HepG2 (cell line): Measurements from ENCODE around the gene LSM14B. TPM values are rescaled to one million over a fixed set of nuclear protein-coding genes. Genes with fewer than 3 reads are reported as not detected.

Source experiments
- CAMTA2 ChIP-seq: sonication (generic); formaldehyde crosslinking; IDR thresholded peaks from 2 replicates; pipeline ENCODE4 v1.4.0; 2020; ENCODE audit warnings: mild to moderate bottlenecking, missing genetic modification reagents, borderline replicate concordance
- ETS1 ChIP-seq: sonication (generic); formaldehyde crosslinking; IDR thresholded peaks from 2 replicates; pipeline ENCODE4 v1.4.0; 2020; ENCODE audit warnings: missing genetic modification reagents
- IRF2 ChIP-seq: IDR thresholded peaks from 2 replicates; pipeline ENCODE4 v1.6.1; 2018; ENCODE audit warnings: missing genetic modification reagents, missing compliant biosample characterization
- KDM5B ChIP-seq: sonication (generic); formaldehyde crosslinking; IDR thresholded peaks from 2 replicates; pipeline ENCODE4 v1.4.0; 2020; ENCODE audit warnings: missing genetic modification reagents, mild to moderate bottlenecking, borderline replicate concordance
- MYC ChIP-seq: sonication (generic); formaldehyde crosslinking; IDR thresholded peaks from 2 replicates; pipeline ENCODE4 v1.9.0; 2021; ENCODE audit warnings: missing genetic modification reagents, borderline replicate concordance
- PBX3 ChIP-seq: sonication (generic); formaldehyde crosslinking; IDR thresholded peaks from 2 replicates; pipeline ENCODE4 v1.8.1; 2023; ENCODE audit warnings: missing genetic modification reagents, inconsistent platforms, borderline replicate concordance
- PHF8 ChIP-seq: sonication (generic); formaldehyde crosslinking; IDR thresholded peaks from 2 replicates; pipeline ENCODE4 v1.5.0; 2020; ENCODE audit warnings: missing genetic modification reagents
- PRDM10 ChIP-seq: sonication (generic); formaldehyde crosslinking; IDR thresholded peaks from 2 replicates; pipeline ENCODE4 v1.4.0; 2020; ENCODE audit warnings: low read depth, missing genetic modification reagents
- ZFAT ChIP-seq: sonication (generic); formaldehyde crosslinking; conservative IDR thresholded peaks from 2 replicates; pipeline ENCODE4 v1.8.1; 2023; ENCODE audit warnings: missing genetic modification reagents, inconsistent platforms
- ZNF225 ChIP-seq: sonication (generic); formaldehyde crosslinking; IDR thresholded peaks from 2 replicates; pipeline ENCODE4 v1.4.0; 2020; ENCODE audit warnings: mild to moderate bottlenecking, missing genetic modification reagents
- ZNF230 ChIP-seq: sonication (generic); formaldehyde crosslinking; IDR thresholded peaks from 2 replicates; pipeline ENCODE4 v1.4.0; 2020; ENCODE audit warnings: mild to moderate bottlenecking, missing genetic modification reagents
- ZNF263 ChIP-seq: sonication (generic); formaldehyde crosslinking; IDR thresholded peaks from 2 replicates; pipeline ENCODE4 v1.4.0; 2020; ENCODE audit warnings: missing genetic modification reagents
- ZNF264 ChIP-seq: sonication (generic); formaldehyde crosslinking; IDR thresholded peaks from 2 replicates; pipeline ENCODE4 v1.4.0; 2020; ENCODE audit warnings: missing genetic modification reagents
- ZNF280B ChIP-seq: sonication (generic); formaldehyde crosslinking; IDR thresholded peaks from 2 replicates; pipeline ENCODE4 v1.5.0; 2020; ENCODE audit warnings: missing genetic modification reagents, mild to moderate bottlenecking, borderline replicate concordance
- ZNF468 ChIP-seq: sonication (generic); formaldehyde crosslinking; IDR thresholded peaks from 2 replicates; pipeline ENCODE4 v1.8.0; 2022; ENCODE audit warnings: mild to moderate bottlenecking, moderate library complexity, missing genetic modification reagents
- ZNF576 ChIP-seq: sonication (generic); formaldehyde crosslinking; IDR thresholded peaks from 2 replicates; pipeline ENCODE4 v1.4.0; 2020; ENCODE audit warnings: mild to moderate bottlenecking, missing genetic modification reagents
- ZNF687 ChIP-seq: sonication (generic); formaldehyde crosslinking; IDR thresholded peaks from 2 replicates; pipeline ENCODE4 v1.5.1; 2020; ENCODE audit warnings: mild to moderate bottlenecking, missing genetic modification reagents, moderate library complexity
- ZNF776 ChIP-seq: sonication (generic); formaldehyde crosslinking; IDR thresholded peaks from 2 replicates; pipeline ENCODE4 v1.4.0; 2020; ENCODE audit warnings: mild to moderate bottlenecking, missing genetic modification reagents
- polyA plus RNA-seq, 8 experiments: library from polyadenylated mRNA; depleted of rRNA in 3 of 8; stranded (reverse) in 7 of 8; unstranded in 1 of 8; fragments of >200 nt; fragmentation: Illumina TruSeq in 4 of 8; extraction: Trizol in 4 of 8; gene quantifications; 2 replicates each; pipeline versions ENCODE4 v1.2.1 to v1.2.3, GENCODE V29; 2011 to 2016; ENCODE audit warnings: low read depth in 4 of 8, missing spikeins in 1 of 8, mixed read lengths in 1 of 8; ENCODE audit not compliant: insufficient read depth in 1 of 8
- total RNA-seq, 5 experiments: library from RNA; depleted of rRNA; stranded (reverse); fragments of >200 nt; fragmentation: Illumina TruSeq; extraction: Trizol; gene quantifications; 2 replicates each; pipeline ENCODE4 v1.2.3, GENCODE V29; 2016; ENCODE audit warnings: low read depth in 1 of 5

The LSM14B gene
- total and polyA plus RNA-seq, 2 of the 13 experiments (the other 11 are each of a cell fraction or from before 2014, with no cell fraction given): 43.3 to 79.2 TPM

- TF ChIP-seq ZNF280B (CRISPR knock-in tag) (peak; percentile 65; the same call in 1 of the 2 replicates), ZFAT (CRISPR knock-in tag) (no peak), ZNF576 (CRISPR knock-in tag) (0 out of 2 replicates have a peak, but pooled peaks have one; percentile 35), ZNF225 (CRISPR knock-in tag) (no peak), ZNF776 (peak; percentile 43; the same call in 1 of the 2 replicates), ZNF263 (CRISPR knock-in tag) (peak; percentile 36; the same call in 1 of the 2 replicates), ZNF230 (CRISPR knock-in tag) (no peak), PBX3 (CRISPR knock-in tag) (no peak), KDM5B (peak; percentile 61), ETS1 (CRISPR knock-in tag) (no peak), ZNF468 (CRISPR knock-in tag) (no peak), IRF2 (CRISPR knock-in tag) (no peak), ZNF687 (CRISPR knock-in tag) (peak; percentile 1; the same call in 1 of the 2 replicates), ZNF264 (CRISPR knock-in tag) (no peak), MYC (peak; percentile 31; the same call in 1 of the 2 replicates), CAMTA2 (CRISPR knock-in tag) (peak; percentile 60; the same call in 1 of the 2 replicates), PRDM10 (CRISPR knock-in tag) (no peak), PHF8 (CRISPR knock-in tag) (no peak)
Measured at GRCh38 chr20:62147125-62147524, 24.9 kb downstream of the LSM14B start (continued).
